H9 (cell line): ENCODE measurements around the gene EEF2K. TPM values are rescaled to one million over a fixed set of nuclear protein-coding genes. Genes with fewer than 3 reads are reported as not detected.
A peak's percentile ranks its signal among the peaks of the same experiment; 100 is the strongest.

ENCODE experiments used
- DNase-seq: peaks from one replicate; pipeline ENCODE4 v3.0.0-alpha.2; 2017
- H2AFZ ChIP-seq: one replicate; pipeline ENCODE4 v1.6.1; 2013; ENCODE audit warnings: mild to moderate bottlenecking, low read length, control low read depth, moderate library complexity
- H2AK5ac ChIP-seq: 2 replicates; pipeline ENCODE4 v1.6.1; 2013; ENCODE audit warnings: low read length, control low read depth, mixed read lengths; ENCODE audit not compliant: insufficient read length
- H2BK120ac ChIP-seq: one replicate; pipeline ENCODE4 v1.6.1; 2013; ENCODE audit warnings: low read depth, mild to moderate bottlenecking, low read length, control low read depth, inconsistent platforms; ENCODE audit not compliant: poor library complexity, severe bottlenecking
- H2BK12ac ChIP-seq: 2 replicates; pipeline ENCODE4 v1.6.1; 2013; ENCODE audit warnings: low read length, control low read depth, mixed read lengths, low read depth; ENCODE audit not compliant: insufficient read length
- H2BK15ac ChIP-seq: 2 replicates; pipeline ENCODE4 v1.6.1; 2013; ENCODE audit warnings: low read depth, low read length, control low read depth
- H2BK20ac ChIP-seq: one replicate; pipeline ENCODE4 v1.6.1; 2013; ENCODE audit warnings: low read depth, mild to moderate bottlenecking, low read length, control low read depth, inconsistent platforms; ENCODE audit not compliant: poor library complexity, severe bottlenecking
- H2BK5ac ChIP-seq: 2 replicates; pipeline ENCODE4 v1.6.1; 2013; ENCODE audit warnings: low read length, control low read depth, mixed read lengths; ENCODE audit not compliant: insufficient read length
- H3K14ac ChIP-seq: 2 replicates; pipeline ENCODE4 v1.6.1; 2013; ENCODE audit warnings: low read length, control low read depth; ENCODE audit not compliant: insufficient read depth
- H3K18ac ChIP-seq: 2 replicates; pipeline ENCODE4 v1.6.1; 2013; ENCODE audit warnings: low read depth, mild to moderate bottlenecking, mixed read lengths, low read length, control low read depth; ENCODE audit not compliant: insufficient read length
- H3K23ac ChIP-seq: 2 replicates; pipeline ENCODE4 v1.6.1; 2013; ENCODE audit warnings: low read length, control low read depth, mixed read lengths, low read depth; ENCODE audit not compliant: insufficient read length
- H3K23me2 ChIP-seq: 2 replicates; pipeline ENCODE4 v1.6.1; 2013; ENCODE audit warnings: low read depth, mild to moderate bottlenecking, mixed read lengths, low read length, control low read depth; ENCODE audit not compliant: insufficient read length, poor library complexity, severe bottlenecking
- H3K27ac ChIP-seq: 2 replicates; pipeline ENCODE4 v1.5.1; 2013; ENCODE audit warnings: low read length, control low read depth, mixed read lengths, low read depth; ENCODE audit not compliant: insufficient read length
- H3K27me3 ChIP-seq: 2 replicates; pipeline ENCODE4 v1.6.1; 2013; ENCODE audit warnings: low read length, control low read depth, inconsistent platforms; ENCODE audit not compliant: insufficient read depth
- H3K4ac ChIP-seq: 2 replicates; pipeline ENCODE4 v1.6.1; 2013; ENCODE audit warnings: low read depth, mild to moderate bottlenecking, control low read depth, inconsistent platforms, low read length, moderate library complexity
- H3K4me1 ChIP-seq: 2 replicates; pipeline ENCODE4 v1.6.1; 2013; ENCODE audit warnings: low read length, control low read depth, inconsistent platforms; ENCODE audit not compliant: insufficient read depth
- H3K4me2 ChIP-seq: 2 replicates; pipeline ENCODE4 v1.6.1; 2013; ENCODE audit warnings: low read length, control low read depth, mixed read lengths; ENCODE audit not compliant: insufficient read length, insufficient read depth
- H3K56ac ChIP-seq: 2 replicates; pipeline ENCODE4 v1.6.1; 2013; ENCODE audit warnings: low read depth, mild to moderate bottlenecking, mixed read lengths, low read length, control low read depth; ENCODE audit not compliant: insufficient read length
- H3K79me1 ChIP-seq: 2 replicates; pipeline ENCODE4 v1.6.1; 2013; ENCODE audit warnings: low read depth, mild to moderate bottlenecking, moderate library complexity, low read length, control low read depth, inconsistent platforms; ENCODE audit not compliant: insufficient read depth, poor library complexity, severe bottlenecking
- H3K79me2 ChIP-seq: 2 replicates; pipeline ENCODE4 v1.6.1; 2013; ENCODE audit warnings: low read length, control low read depth, inconsistent platforms; ENCODE audit not compliant: insufficient read depth
- H3K9ac ChIP-seq: 2 replicates; pipeline ENCODE4 v1.6.1; 2013; ENCODE audit warnings: low read length, control low read depth, mixed read lengths; ENCODE audit not compliant: insufficient read length; ENCODE audit errors: extremely low read depth
- H3K9me3 ChIP-seq: one replicate; pipeline ENCODE4 v1.6.1; 2013; ENCODE audit warnings: low read depth, low read length, inconsistent platforms; ENCODE audit not compliant: control insufficient read depth
- H3T11ph ChIP-seq: one replicate; pipeline ENCODE4 v1.6.1; 2013; ENCODE audit warnings: mild to moderate bottlenecking, low read length, control low read depth, inconsistent platforms
- H4K20me1 ChIP-seq: one replicate; pipeline ENCODE4 v1.6.1; 2013; ENCODE audit not compliant: control insufficient read depth, insufficient read length, insufficient read depth
- H4K5ac ChIP-seq: 2 replicates; pipeline ENCODE4 v1.6.1; 2013; ENCODE audit warnings: low read depth, mild to moderate bottlenecking, mixed read lengths, low read length, control low read depth; ENCODE audit not compliant: insufficient read length
- H4K8ac ChIP-seq: replicated peaks from 2 replicates; pipeline ENCODE4 v1.6.1; 2013; ENCODE audit warnings: low read length, control low read depth, mixed read lengths, low read depth; ENCODE audit not compliant: insufficient read length
- H4K91ac ChIP-seq: 2 replicates; pipeline ENCODE4 v1.6.1; 2013; ENCODE audit warnings: low read depth, mild to moderate bottlenecking, moderate library complexity, mixed read lengths, low read length, control low read depth; ENCODE audit not compliant: insufficient read length
- H3K27ac Mint-ChIP-seq, 3 experiments: 2 replicates in 2 of 3; 3 replicates in 1 of 3; pipeline ENCODE4 v1.8.0; 2020 to 2021; ENCODE audit warnings: mixed read lengths in 3 of 3, mild to moderate bottlenecking in 1 of 3, moderate library complexity in 1 of 3
- H3K27me3 Mint-ChIP-seq: 2 replicates; pipeline ENCODE4 v1.8.0; 2021; ENCODE audit warnings: low read depth, mild to moderate bottlenecking, moderate library complexity, mixed read lengths
- H3K36me3 Mint-ChIP-seq, 3 experiments: 2 replicates in 2 of 3; 3 replicates in 1 of 3; pipeline ENCODE4 v1.8.0; 2020 to 2021; ENCODE audit warnings: low read depth in 3 of 3, mixed read lengths in 3 of 3; ENCODE audit not compliant: insufficient read depth in 1 of 3
- H3K4me1 Mint-ChIP-seq, 2 experiments: 2 replicates each; pipeline ENCODE4 v1.8.0; 2020; ENCODE audit warnings: mixed read lengths in 2 of 2
- H3K4me3 Mint-ChIP-seq, 2 experiments: 2 replicates in 1 of 2; 3 replicates in 1 of 2; pipeline ENCODE4 v1.8.0; 2020 to 2021; ENCODE audit warnings: mild to moderate bottlenecking in 2 of 2, mixed read lengths in 2 of 2, moderate library complexity in 1 of 2
- H3K9me3 Mint-ChIP-seq, 2 experiments: 2 replicates in 1 of 2; 3 replicates in 1 of 2; pipeline ENCODE4 v1.8.0; 2020; ENCODE audit warnings: mild to moderate bottlenecking in 2 of 2, mixed read lengths in 2 of 2, moderate library complexity in 1 of 2
- CTCF ChIP-seq: fragments of 200-600 bp; sonication (generic); conservative IDR thresholded peaks from 3 replicates; pipeline ENCODE4 v1.8.0; 2021; ENCODE audit warnings: antibody characterized with exemption, mild to moderate bottlenecking
- WGBS: extraction: QIAGEN DNeasy Blood & Tissue Kit; methylation state at CpG from one replicate; pipeline ENCODE4 v1.1.7; 2013; ENCODE audit warnings: missing lambda C conversion rate, low lambda C conversion rate, mixed read lengths; ENCODE audit not compliant: insufficient read length; ENCODE audit errors: extremely low coverage; 5-methylcytosine and 5-hydroxymethylcytosine counted together
- total RNA-seq: library from RNA; stranded (reverse); gene quantifications from 2 replicates; pipeline ENCODE4 v1.2.1, GENCODE V29; 2021

EEF2K gene
- total RNA-seq, 1 experiment from 2014 or later = 20.7 TPM

- H3K4me1 ChIP-seq = no peaks in the 10 kb centered on the region; the same call in 1 of the 2 replicates
Observed at GRCh38 chr16:22192261-22193062, 13.6 kb upstream of the EEF2K start.

More at GRCh38 chr16:22192261-22193062, 13.6 kb upstream of the EEF2K start:
- TF ChIP-seq CTCF = no peak
- peaks cover 12% of the 10 kb centered on the region for H3K23me2 ChIP-seq
- no peak overlapping the region for H3K14ac ChIP-seq
- H2BK5ac ChIP-seq = no peak overlapping the region
- H4K5ac ChIP-seq = no peak overlapping the region
- no peak overlapping the region for H3T11ph ChIP-seq
- no peak overlapping the region for H4K91ac ChIP-seq
- H2BK20ac ChIP-seq = no peak overlapping the region
- H2BK15ac ChIP-seq = no peak overlapping the region
- H2BK120ac ChIP-seq = no peak overlapping the region
- no peak overlapping the region for H3K56ac ChIP-seq
- H3K79me2 ChIP-seq = no peaks in the 10 kb centered on the region
- H4K8ac ChIP-seq = no peak overlapping the region
- H2AFZ ChIP-seq = no peak overlapping the region
- no peaks in the 10 kb centered on the region for H3K9me3 ChIP-seq
- no peak overlapping the region for H3K9ac ChIP-seq
- Mint-ChIP-seq H3K4me1 (peaks cover 30 to 36% of the 10 kb centered on the region in 2 experiments), H3K9me3 (peaks cover 3 to 4% of the 10 kb centered on the region in 2 experiments; a peak in 3 of 5 replicates), H3K4me3 (peak overlapping the region; percentile 84 to 92), H3K27ac (peak overlapping the region in 2 of 3 experiments; percentile 66 to 91; a peak in 3 of 7 replicates), H3K27me3 (peaks cover 11% of the 10 kb centered on the region), H3K36me3 (peaks cover 0 to 2% (median 0%) of the 10 kb centered on the region in 3 experiments; a peak in 1 of 7 replicates)
- H4K20me1 ChIP-seq = no peaks in the 10 kb centered on the region
- no peak overlapping the region for H3K4ac ChIP-seq
- no peak overlapping the region for H3K18ac ChIP-seq
- H3K27me3 ChIP-seq = no peaks in the 10 kb centered on the region
- peak overlapping the region; percentile 86 for H3K4me2 ChIP-seq
- H3K23ac ChIP-seq = no peak overlapping the region
- H3K79me1 ChIP-seq = no peaks in the 10 kb centered on the region
- WGBS = no CpG with 5 or more reads among the region's 16 CpGs
- no peak overlapping the region for H2AK5ac ChIP-seq
- no peak overlapping the region for H2BK12ac ChIP-seq
- DNase-seq = peak; percentile 63
- H3K27ac ChIP-seq = no peak overlapping the region
